Effector memory CD8-positive, alpha-beta T cell (primary cell): ENCODE results near the gene WWP2.
A peak's percentile ranks its signal among the peaks of the same experiment; 100 is the strongest.
"Not testable (repeated sequence)": the region's sequence is repeated elsewhere in the genome, so short reads cannot be mapped to it uniquely, and the experiment has no call there.

Experiments
- ATAC-seq: fragments of 150-1000 bp; cut with Tn5 transposase; replicated peaks from 2 replicates; pipeline ENCODE4 v1.10.0; 2021; ENCODE audit warnings: mild to moderate bottlenecking, moderate library complexity
- DNase-seq, 3 experiments: peaks; one replicate each; pipeline ENCODE4 v3.0.0; 2021
- H3K27ac Mint-ChIP-seq, 2 donors: one replicate each; pipeline ENCODE4 v1.8.0; 2022; ENCODE audit warnings: mild to moderate bottlenecking in 2 of 2, mixed read lengths in 2 of 2, moderate library complexity in 2 of 2
- H3K27me3 Mint-ChIP-seq, 2 donors: one replicate each; pipeline ENCODE4 v1.8.0; 2022; ENCODE audit warnings: mixed read lengths in 2 of 2
- H3K36me3 Mint-ChIP-seq: one replicate; pipeline ENCODE4 v1.8.0; 2022; ENCODE audit warnings: mild to moderate bottlenecking, moderate library complexity, mixed read lengths; ENCODE audit not compliant: insufficient read depth
- H3K4me1 Mint-ChIP-seq, 2 donors: one replicate each; pipeline ENCODE4 v1.8.0; 2022; ENCODE audit warnings: low read depth in 2 of 2, mixed read lengths in 2 of 2
- H3K4me3 Mint-ChIP-seq, 2 donors: one replicate each; pipeline ENCODE4 v1.8.0; 2022; ENCODE audit warnings: mild to moderate bottlenecking in 2 of 2, mixed read lengths in 2 of 2, moderate library complexity in 2 of 2
- H3K9me3 Mint-ChIP-seq, 2 donors: one replicate each; pipeline ENCODE4 v1.8.0; 2022; ENCODE audit warnings: mixed read lengths in 2 of 2

The WWP2 gene

GRCh38 chr16:69756705-69757104, 5.4 kb upstream of the WWP2 start:
- no peak overlapping the region for H3K27ac Mint-ChIP-seq
- no peak for DNase-seq
- no peak for ATAC-seq
- H3K27me3 Mint-ChIP-seq: peaks cover 0 to 9% of the 10 kb centered on the region in 2 donors
- H3K4me1 Mint-ChIP-seq: peaks cover 27 to 31% of the 10 kb centered on the region in 2 donors
- H3K36me3 Mint-ChIP-seq: peaks cover 29% of the 10 kb centered on the region
- no peaks in the 10 kb centered on the region for H3K9me3 Mint-ChIP-seq
- peak overlapping the region in 1 of 2 donors; percentile 20 for H3K4me3 Mint-ChIP-seq

DNA sequence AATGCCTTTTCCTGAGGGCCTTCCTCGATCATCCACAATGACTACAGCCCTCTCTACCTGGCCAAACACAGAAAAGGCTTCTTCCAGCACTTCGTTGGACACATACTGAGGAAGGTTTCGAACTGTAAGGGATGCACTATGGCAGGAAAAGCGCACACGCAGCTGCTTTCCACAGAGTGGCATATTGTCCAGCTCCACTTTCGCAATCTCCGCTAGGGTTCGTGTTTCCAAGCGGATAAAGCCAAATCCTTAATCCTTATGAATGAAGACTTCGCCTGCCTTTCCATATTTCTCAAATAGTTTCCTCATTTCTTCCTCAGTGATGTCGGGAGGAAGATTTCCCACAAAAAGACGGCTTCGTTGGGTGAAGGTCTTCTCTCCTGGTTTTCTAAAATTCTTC, 4.8 kb upstream of the WWP2 start:
- H3K27me3 Mint-ChIP-seq, DNase-seq, H3K4me3 Mint-ChIP-seq, H3K27ac Mint-ChIP-seq, H3K9me3 Mint-ChIP-seq, ATAC-seq: not testable (repeated sequence)
- peaks cover 24 to 26% of the 10 kb centered on the region in 2 donors for H3K4me1 Mint-ChIP-seq
- peaks cover 29% of the 10 kb centered on the region for H3K36me3 Mint-ChIP-seq

DNA sequence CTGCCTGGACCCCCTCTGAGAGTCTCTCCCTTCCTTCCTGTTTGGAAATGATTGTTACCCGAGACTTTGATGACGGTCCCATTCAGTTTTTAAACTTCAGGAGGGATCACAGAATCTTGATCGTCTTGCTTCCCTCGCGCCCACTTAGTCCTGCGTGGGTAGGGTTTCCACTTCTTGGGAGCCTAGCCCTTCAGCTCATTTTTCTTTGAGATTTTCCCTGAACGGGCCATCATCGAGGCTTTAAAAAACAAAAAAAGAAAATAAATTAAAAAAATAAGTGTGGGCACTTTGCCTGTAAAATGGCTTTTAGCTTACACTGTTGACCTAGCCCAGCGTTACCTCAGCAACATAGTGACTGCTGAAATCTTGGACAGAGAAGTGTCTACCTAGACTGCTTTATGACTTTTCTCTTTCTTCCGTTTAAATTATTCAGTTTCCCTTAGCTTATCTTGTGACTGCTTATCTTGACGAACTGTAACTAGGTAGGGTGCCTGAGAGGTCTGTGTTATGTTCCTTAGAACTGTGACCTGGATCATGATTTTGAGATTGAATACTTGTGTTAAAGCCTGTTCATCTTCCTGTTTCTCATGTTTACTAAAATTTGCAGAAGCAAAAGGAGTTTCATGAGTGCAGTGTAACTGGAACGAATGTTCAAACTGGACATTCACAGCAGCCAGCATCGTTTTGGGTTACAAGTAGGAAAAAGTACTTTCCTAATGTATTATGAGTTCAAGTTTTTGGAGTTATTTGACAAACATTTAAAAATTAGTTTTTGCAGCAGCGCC, 874 bp downstream of the WWP2 start:
- Mint-ChIP-seq H3K27ac (peak overlapping the region; percentile 97 to 98), H3K9me3 (no peaks in the 10 kb centered on the region), H3K4me3 (peak overlapping the region; percentile 85 to 91), H3K4me1 (peaks cover 13 to 27% of the 10 kb centered on the region in 2 donors), H3K27me3 (no peaks in the 10 kb centered on the region), H3K36me3 (peaks cover 24% of the 10 kb centered on the region)
- DNase-seq (peak in 1 of 3 experiments; percentile 18), ATAC-seq (peak; percentile 42)

- no peaks in the 10 kb centered on the region for H3K9me3 Mint-ChIP-seq
- ATAC-seq: no peak
- peaks cover 20% of the 10 kb centered on the region for H3K36me3 Mint-ChIP-seq
- DNase-seq: no peak
- H3K27ac Mint-ChIP-seq: peak overlapping the region; percentile 97 to 98
- peak overlapping the region; percentile 85 to 91 for H3K4me3 Mint-ChIP-seq
- H3K4me1 Mint-ChIP-seq: peaks cover 13 to 29% of the 10 kb centered on the region in 2 donors
- H3K27me3 Mint-ChIP-seq: no peaks in the 10 kb centered on the region
Measured at GRCh38 chr16:69763599-69763942, 1.4 kb downstream of the WWP2 start.

DNA sequence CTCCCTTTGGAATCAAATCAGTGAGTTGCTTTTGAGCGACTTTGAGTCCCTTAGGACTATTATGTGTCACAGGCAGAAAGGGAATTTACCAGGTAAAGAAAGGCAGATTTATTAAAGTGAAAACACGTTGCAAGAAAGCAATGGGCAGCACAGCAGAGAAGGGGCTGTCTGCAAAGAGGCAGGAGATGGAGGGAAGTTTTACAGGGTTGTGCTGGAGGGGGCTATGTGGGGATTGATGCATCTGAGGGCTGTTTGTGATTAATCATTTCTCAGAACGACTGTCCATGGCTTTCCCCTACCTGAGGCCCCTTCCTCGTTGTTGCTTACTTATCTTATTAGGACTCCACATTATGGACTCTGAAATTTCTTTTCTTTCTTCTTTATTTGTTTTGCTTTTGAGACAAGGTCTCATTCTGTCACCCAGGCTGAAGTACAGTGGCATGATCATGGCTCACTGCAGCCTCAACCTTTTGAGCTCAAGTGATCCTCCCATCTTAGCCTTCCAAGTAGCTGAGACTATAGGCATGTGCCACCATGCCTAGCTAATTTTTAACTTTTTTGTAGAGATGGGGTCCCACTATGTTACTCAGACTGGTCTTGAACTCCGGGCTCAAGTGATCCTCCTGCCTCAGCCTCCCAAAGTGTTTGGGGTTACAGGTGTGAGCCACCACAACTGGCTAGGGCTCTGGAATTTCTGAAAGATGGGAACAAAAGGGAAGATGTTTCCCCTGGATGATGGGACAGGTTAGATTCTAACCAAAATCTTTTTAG, 5.5 kb downstream of the WWP2 start:
- Mint-ChIP-seq H3K4me1 (peaks cover 18 to 49% of the 10 kb centered on the region in 2 donors), H3K4me3 (no peak overlapping the region), H3K27ac (peak overlapping the region in 1 of 2 donors; percentile 32), H3K27me3 (no peaks in the 10 kb centered on the region), H3K9me3 (no peaks in the 10 kb centered on the region), H3K36me3 (peaks cover 12% of the 10 kb centered on the region)
- DNase-seq (no peak), ATAC-seq (no peak)

DNA sequence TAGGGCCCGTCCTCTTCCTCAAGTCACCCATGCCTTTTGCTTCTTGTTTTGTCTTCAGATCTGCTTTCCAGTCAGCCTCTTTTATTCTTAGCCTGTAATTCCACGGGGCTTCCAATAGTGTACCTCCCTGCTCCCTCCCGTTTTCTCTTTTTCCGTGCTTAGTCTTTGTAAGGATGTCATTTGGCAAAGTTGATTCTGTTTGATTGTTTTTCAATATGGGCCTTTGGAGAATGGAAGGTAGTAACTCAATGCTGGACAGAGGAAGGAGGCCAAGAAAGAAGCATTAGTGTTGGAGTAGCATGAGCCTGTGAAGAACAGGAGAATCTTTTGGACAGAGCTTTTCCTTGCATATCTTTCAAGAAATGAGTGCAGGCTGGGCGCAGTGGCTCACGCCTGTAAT, 6.5 kb downstream of the WWP2 start:
- H3K27me3 Mint-ChIP-seq: no peaks in the 10 kb centered on the region
- peaks cover 21 to 51% of the 10 kb centered on the region in 2 donors for H3K4me1 Mint-ChIP-seq
- peaks cover 4% of the 10 kb centered on the region for H3K36me3 Mint-ChIP-seq
- no peak overlapping the region for H3K27ac Mint-ChIP-seq
- ATAC-seq: no peak
- H3K4me3 Mint-ChIP-seq: no peak overlapping the region
- no peaks in the 10 kb centered on the region for H3K9me3 Mint-ChIP-seq
- DNase-seq: no peak

DNA sequence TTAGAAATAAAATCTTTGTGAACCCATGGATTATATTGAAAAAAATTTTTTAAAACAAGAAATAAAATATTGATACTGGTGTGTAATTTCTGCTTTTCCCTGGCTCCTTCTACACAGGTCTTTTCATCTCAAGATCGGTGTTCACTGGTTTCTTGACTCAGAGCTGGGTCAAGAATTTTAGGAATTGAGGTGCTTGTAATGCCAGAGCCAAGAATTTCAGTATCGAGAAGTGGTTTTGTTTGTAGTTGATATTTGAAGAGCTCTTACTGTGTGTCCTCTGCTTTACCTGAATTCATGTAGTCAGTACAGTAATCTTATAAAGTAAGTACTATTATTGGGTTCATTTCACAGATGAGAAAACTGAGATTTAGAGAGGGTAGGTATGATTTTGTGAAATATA, 7.3 kb downstream of the WWP2 start:
- Mint-ChIP-seq H3K27me3 (no peaks in the 10 kb centered on the region), H3K36me3 (peaks cover 4% of the 10 kb centered on the region), H3K27ac (peak overlapping the region in 1 of 2 donors; percentile 33), H3K4me1 (peaks cover 26 to 55% of the 10 kb centered on the region in 2 donors), H3K4me3 (no peak overlapping the region), H3K9me3 (no peaks in the 10 kb centered on the region)
- ATAC-seq: no peak
- no peak for DNase-seq

GRCh38 chr16:69771651-69771967, 9.5 kb downstream of the WWP2 start:
- Mint-ChIP-seq H3K27me3 (no peaks in the 10 kb centered on the region), H3K4me3 (no peak overlapping the region), H3K9me3 (peaks cover 0 to 3% of the 10 kb centered on the region in 2 donors), H3K4me1 (peaks cover 24 to 55% of the 10 kb centered on the region in 2 donors), H3K36me3 (peaks cover 4% of the 10 kb centered on the region), H3K27ac (peak overlapping the region; percentile 9 to 53)
- DNase-seq (no peak), ATAC-seq (no peak)

- peaks cover 0 to 3% of the 10 kb centered on the region in 2 donors for H3K9me3 Mint-ChIP-seq
- ATAC-seq (no peak), DNase-seq (no peak)
- peak overlapping the region; percentile 53 to 54 for H3K27ac Mint-ChIP-seq
- H3K4me1 Mint-ChIP-seq: peaks cover 23 to 51% of the 10 kb centered on the region in 2 donors
- peak overlapping the region; percentile 22 to 33 for H3K4me3 Mint-ChIP-seq
- peaks cover 7% of the 10 kb centered on the region for H3K36me3 Mint-ChIP-seq
- H3K27me3 Mint-ChIP-seq: no peaks in the 10 kb centered on the region
Measured at GRCh38 chr16:69773260-69773947, 11.3 kb downstream of the WWP2 start.

DNA sequence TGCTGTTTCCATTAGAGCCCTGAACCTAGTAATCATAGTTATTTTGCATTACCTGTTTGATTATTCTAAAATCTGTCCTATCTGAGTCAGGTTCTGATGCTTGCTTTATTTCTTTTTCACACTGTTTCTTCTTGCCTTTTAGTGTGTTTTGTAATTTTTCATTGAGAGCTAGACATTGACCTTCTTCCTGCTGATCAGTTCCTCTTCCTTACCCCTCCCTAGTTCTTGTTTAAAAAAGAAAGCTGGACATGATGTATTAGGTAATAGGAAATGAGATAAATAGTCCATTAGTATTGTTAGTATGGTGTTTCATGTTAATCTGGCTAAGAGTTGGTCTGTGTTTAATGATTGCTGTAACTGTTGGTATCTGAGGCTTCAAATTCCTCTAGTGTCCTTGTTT, 13.4 kb downstream of the WWP2 start:
- Mint-ChIP-seq H3K27me3 (no peaks in the 10 kb centered on the region), H3K36me3 (peaks cover 3% of the 10 kb centered on the region), H3K9me3 (peaks cover 0 to 3% of the 10 kb centered on the region in 2 donors), H3K4me1 (peaks cover 22 to 50% of the 10 kb centered on the region in 2 donors), H3K4me3 (no peak overlapping the region), H3K27ac (peak overlapping the region in 1 of 2 donors; percentile 2)
- DNase-seq (no peak), ATAC-seq (no peak)

DNA sequence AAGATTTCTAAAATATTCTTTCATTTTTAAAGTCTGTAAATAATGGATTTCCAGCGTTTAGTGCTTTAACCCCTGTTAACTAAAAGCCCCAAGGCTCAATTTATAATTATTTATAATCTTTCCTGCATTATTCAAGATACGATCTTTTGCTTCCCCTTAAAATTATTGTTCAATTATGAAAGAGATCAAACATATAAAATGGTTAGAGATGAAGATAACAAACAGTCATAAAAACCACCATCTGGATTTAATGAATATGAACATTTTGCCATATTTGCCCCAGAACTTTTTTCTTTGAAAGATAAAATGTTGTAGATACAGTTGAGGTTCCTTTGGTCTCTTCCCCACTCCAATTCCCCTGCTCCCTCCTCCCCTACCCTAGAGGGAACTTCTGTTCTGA, 17.6 kb downstream of the WWP2 start:
- DNase-seq: no peak
- no peak for ATAC-seq
- H3K4me3 Mint-ChIP-seq: no peak overlapping the region
- peak overlapping the region; percentile 15 to 75 for H3K27ac Mint-ChIP-seq
- H3K9me3 Mint-ChIP-seq: peaks cover 0 to 3% of the 10 kb centered on the region in 2 donors
- peaks cover 34% of the 10 kb centered on the region for H3K36me3 Mint-ChIP-seq
- H3K4me1 Mint-ChIP-seq: peaks cover 12 to 30% of the 10 kb centered on the region in 2 donors
- no peaks in the 10 kb centered on the region for H3K27me3 Mint-ChIP-seq

- no peaks in the 10 kb centered on the region for H3K9me3 Mint-ChIP-seq
- no peak for DNase-seq
- no peaks in the 10 kb centered on the region for H3K27me3 Mint-ChIP-seq
- H3K4me3 Mint-ChIP-seq: no peak overlapping the region
- peak overlapping the region; percentile 15 to 62 for H3K27ac Mint-ChIP-seq
- H3K36me3 Mint-ChIP-seq: peaks cover 38% of the 10 kb centered on the region
- no peak for ATAC-seq
- H3K4me1 Mint-ChIP-seq: peaks cover 8 to 20% of the 10 kb centered on the region in 2 donors
Measured at GRCh38 chr16:69781118-69781517, 19.0 kb downstream of the WWP2 start.

DNA sequence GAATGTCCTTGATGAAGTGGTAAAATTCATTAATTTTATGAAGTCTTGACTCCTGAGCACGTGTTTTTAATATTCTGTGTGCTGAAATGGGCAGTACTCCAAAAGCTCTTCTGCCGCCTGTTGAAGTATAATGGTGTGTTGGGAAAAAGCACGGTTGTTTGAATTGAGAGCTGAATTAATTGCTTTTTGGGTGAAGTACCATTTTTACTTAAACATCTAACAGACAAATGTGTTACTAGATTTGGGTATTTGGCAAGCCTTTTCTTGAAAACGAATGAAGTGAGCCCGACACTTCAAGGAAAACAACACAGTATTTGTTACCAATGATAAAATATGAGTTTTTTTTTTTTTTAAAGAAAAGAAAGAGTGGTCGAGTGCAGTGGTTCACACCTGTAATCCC, 22.5 kb downstream of the WWP2 start:
- Mint-ChIP-seq H3K4me1 (peaks cover 12 to 14% of the 10 kb centered on the region in 2 donors), H3K27me3 (no peaks in the 10 kb centered on the region), H3K9me3 (no peaks in the 10 kb centered on the region), H3K36me3 (peaks cover 61% of the 10 kb centered on the region), H3K27ac (peak overlapping the region in 1 of 2 donors; percentile 52), H3K4me3 (no peak overlapping the region)
- ATAC-seq (no peak), DNase-seq (no peak)
